HG03565 (cell line): ENCODE measurements around the gene PAN2.
"Not testable (repeated sequence)": the region's sequence is repeated elsewhere in the genome, so short reads cannot be mapped to it uniquely, and the experiment has no call there.

Source experiments
- ATAC-seq: cut with Tn5 transposase; IDR thresholded peaks from one replicate; pipeline ENCODE4 v1.9.1; 2021; ENCODE audit warnings: mild to moderate bottlenecking, moderate library complexity; ENCODE audit not compliant: unreplicated experiment

The PAN2 gene

DNA sequence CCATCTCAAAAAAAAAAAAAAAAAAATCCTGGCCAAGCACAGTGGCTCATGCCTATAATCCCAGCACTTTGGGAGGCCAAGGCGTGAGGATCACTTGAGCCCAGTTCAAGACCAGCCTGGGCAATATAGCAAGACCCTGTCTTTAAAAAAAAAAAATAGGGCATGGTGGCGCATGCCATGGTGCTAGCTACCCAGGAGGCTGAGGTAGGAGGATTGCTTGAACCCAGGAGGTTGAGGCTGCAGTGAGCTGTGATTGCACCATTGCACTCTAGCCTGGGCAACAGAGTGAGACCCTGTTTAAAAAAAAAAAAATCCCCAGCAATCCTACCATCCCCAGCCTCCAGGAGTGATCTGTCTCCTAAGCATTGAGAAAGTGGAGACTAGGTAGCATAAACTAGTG lies 8.5 kb upstream of the PAN2 start:
- ATAC-seq: not testable (repeated sequence)

DNA sequence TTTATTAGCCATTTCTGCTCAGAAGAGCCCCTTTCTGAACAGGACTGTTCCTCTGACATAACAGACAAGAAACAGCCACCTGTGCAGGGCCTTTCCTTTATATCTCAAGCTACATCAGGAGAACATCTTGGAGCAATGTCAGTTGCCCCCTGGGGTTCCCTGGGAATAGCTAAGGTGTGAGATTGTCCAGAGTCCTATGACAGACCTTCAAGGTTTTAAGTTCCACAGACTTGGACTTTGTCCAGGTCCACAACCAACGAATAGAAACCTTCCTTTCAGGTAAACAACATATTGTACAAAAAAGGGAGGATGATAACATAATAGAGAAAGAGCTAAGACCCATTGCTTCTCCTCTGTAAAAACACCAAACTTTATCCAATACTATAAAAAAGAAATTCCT lies 7.8 kb upstream of the PAN2 start:
- ATAC-seq: no peak

DNA sequence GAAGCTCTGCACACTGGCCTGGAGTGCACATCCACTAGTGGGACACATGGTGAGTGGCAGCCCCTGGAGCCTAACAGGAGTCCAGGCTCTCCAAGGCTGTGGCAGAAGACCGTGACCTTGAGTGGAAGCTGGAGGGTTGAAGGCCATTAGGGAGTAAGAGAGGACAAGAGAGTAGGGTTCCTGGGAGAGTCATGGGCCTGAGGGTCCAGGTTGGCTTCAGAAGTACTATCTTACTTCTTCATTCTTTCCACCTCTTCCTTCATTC lies 5.3 kb upstream of the PAN2 start:
- ATAC-seq: no peak

DNA sequence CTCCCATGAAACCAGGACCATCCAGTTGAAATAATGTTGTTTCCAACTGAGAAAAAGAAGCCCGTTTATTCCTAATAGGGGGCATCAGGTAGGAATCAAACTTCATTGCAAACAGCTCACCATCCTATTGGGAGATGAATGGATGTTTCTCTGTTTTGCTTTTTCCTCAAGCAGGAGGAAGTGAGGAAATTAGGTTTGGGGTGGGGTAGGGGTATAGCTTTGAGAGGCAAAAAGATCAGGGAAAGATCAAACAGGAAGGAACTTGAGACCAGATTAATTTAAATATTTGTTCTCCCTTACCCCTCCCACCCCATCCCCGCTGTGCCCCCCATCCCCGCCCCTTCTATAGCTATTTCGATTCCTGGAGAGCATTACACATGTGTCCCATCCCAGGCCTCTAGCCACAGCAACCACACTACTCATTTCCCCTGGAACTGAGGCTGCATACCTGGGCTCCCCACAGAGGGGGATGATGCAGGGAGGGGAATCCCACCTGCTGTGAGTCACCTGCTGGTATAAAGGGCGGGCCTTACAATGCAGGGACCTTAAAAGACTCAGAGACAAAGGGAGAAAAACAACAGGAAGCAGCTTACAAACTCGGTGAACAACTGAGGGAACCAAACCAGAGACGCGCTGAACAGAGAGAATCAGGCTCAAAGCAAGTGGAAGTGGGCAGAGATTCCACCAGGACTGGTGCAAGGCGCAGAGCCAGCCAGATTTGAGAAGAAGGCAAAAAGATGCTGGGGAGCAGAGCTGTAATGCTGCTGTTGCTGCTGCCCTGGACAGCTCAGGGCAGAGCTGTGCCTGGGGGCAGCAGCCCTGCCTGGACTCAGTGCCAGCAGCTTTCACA lies 4.7 kb upstream of the PAN2 start, which contains the start of gene IL23A:
IL23A (plus strand) TSS at position 577 of the 850 bp plus-strand sequence; CDS start at position 738, 161 bp downstream.
- ATAC-seq: no peak

DNA sequence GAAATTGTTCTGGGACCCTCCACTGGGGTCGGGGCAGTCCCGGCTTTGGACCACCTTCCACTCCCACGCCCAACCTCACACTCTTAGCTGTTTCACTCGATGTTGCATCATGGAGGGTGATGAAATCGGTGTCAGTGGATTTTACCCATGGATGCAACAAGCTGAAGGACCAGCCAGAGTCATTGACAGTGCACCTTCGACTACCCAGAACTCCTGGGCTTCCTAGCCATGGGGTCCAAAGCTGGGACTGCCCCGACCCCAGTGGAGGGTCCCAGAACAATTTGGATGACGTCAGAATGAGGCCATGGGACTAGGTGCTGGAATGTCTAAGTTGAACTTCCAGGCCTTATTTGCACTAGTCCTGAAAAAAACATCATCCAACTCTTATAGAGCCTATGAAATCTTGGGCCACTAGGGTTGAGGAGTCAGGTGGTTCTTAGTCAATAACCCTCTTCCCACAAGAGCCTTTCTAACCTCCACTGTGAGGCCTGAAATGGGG lies 4.0 kb upstream of the PAN2 start:
- no peak for ATAC-seq

DNA sequence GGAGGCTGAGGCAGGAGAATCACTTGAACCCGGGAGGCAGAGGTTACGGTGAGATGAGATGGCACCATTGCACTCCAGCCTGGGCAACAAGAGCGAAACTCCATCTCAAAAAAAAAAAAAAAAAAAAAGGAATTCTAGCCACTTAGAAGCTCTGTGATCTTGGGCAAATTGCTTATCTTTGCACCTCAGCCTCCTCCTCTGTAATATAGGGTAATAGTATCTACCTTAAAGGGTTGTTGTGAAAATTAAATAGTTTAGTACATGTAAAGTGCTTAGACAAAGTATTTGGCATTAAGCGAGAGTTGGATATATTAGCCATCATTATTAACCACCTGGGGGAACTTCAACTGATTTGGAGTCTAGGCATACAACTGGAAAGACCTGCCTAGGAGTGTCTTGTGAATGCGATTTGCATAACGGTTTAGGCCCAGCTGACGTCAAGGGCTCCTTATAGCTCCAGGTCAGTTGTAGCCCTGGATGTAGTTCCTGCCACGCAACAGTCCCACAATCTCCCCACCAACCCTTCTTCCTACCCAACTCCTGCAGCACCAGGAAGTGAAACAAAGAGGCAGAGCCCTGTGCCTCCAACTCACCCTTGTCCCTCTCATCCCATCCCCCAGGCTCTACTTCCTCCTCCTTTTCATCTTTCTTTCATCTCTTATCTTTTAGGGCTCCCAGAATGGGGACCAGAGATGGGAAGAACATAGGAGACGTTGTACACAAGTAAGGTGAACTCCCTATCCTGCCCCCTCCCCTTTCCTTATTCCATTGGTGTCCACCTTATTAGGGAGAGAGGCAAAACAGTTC lies 2.8 kb upstream of the PAN2 start:
- ATAC-seq: no peak

DNA sequence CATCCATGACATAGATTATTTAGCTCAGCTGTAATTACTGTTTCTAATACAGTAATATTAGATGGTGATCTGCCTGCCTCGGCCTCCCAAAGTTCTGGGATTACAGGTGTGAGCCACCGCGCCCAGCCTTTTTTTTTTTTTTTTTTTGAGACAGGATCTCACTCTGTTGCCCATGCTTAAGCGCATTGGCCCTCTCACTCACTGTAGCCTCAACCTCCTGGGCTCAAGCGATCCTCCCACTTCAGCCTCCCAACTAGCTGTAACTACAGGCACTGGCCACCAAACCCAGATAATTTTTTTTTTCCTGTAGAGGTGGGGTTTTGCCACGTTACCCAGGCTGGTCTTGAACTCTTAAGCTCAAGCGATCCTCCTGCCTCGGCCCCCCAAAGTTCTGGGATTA lies 1.7 kb upstream of the PAN2 start:
- not testable (repeated sequence) for ATAC-seq

DNA sequence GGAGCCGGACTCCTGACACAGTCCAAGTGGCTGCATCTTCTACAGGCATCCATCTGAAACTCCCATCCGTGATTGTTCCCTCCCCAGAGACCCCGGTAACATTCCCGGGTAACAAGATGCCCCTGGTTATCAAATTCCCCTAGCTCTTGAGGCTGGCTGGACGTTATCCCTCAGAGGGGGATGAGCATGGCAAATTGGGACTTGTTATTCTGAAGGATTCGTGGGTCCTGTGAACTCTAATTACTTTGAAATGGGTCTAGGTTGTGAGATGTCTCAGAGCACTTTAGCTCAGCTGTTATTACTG lies 642 bp upstream of the PAN2 start:
- no peak for ATAC-seq

DNA sequence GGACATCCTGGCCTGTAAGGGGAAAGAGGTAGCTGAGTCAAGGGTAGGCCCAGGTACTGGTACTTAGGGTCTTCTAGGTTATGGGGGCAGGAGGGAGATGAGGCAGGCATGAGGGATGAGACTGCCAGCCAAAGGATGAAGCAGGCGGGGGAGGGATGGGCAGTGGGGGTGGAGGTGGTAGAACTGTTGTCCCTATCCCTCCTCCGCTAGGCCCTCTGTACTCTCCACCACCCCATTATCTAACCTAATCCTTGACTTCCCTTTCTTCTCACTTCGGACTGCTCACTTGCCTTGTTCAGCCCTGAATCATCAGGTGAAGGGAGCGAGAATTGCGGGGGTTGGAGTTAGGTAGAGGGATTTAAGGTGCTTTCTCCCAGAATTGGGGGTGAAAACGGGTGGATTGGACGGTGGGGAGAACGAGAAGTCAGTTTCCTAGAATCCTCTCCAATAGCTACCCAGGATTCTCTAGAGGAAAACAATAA lies 562 bp downstream of the PAN2 start:
- ATAC-seq: no peak

DNA sequence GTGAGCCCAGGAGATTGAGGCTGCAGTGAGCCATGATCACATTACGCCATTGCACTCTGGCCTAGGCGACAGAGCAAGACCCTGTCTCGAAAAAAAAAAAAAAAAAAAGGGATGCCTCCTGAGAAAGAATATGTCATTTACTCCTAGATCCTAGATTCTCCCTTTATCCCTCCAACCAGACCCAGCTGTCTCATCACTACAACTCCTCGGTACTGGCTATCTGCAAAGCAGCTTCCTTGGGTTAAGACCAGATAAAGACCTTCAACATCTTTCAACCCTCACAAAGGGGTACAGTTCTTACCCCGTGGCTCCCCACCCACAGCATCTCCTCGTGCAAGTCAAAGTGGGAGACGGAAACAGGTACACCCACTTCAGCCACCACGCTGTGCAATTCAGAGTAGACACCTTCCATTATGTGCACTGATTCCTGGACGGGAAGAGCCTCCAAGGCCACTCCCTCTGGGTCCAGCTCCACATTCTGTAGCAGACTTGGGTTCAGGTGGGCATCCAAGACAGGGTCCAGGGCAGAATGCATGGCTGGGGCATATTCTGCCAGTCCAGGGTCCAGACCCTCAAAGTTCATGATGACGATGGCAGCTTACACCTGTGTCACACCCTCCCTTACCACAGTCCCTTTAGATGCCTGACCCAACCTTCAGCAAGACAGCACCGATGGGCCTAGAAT lies 1.1 kb downstream of the PAN2 start:
- no peak for ATAC-seq

DNA sequence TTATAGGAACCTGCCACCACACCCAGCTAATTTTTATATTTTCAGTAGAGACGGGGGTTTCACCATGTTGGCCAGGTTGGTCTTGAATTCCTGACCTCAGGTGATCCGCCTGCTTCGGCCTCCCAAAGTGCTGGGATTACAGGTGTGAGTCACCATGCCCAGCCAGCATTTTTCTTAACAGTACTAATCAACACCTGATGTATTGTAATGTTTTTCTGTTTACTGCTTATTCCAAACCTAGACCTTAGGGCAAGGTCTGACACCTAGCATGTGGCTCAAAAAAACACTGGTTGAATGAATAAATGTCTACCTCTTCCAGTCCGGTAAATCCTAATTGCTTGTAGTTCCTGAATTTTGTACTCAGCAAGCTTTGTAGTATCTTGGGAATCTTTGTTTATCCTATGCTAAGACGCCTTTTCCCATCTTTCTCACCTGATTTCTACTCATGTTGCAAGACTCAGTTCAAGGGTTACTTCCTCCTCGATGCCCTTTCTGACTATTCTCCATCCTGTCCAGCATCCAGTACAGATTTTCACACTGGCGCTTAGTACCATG lies 2.8 kb downstream of the PAN2 start:
- ATAC-seq: no peak

DNA sequence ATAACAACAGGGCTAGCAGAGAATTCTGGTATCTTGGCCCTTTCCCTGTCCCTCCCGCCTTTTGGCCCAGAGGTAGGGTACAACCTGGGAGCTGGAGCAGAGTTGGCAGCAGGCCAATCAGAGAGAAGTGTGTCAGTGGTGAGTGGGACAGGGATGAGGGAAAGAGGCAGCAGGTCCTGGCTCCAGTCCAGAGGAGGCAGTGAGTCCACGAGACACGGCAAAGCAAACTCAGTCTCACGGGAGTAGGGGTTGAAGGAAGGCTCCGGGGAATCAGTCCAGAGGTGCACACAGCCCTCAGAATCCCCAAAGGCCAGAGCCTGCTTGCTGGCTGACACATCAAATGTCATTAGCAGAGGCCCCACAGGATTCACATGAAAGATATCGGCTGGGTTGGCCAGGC lies 7.3 kb downstream of the PAN2 start:
- ATAC-seq: no peak

DNA sequence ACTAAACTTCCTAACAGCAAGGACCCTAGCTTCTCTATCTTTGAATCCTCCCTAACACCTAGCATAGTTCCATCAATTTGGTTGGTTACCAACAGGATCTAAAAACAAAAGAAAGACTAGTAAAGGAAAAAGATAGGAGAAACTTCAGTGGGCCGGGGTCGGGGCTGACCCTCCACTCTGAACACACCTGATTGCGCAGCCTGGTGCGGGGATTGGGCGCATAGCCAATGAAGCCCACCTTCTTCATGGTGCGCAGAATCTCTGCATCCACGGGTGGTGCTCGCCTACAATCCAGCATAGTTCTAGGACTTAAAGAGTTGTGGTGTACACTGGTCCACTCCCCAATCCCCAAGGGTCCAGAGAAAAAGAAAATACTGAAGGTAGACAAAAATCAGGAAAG lies 7.7 kb downstream of the PAN2 start:
- no peak for ATAC-seq

DNA sequence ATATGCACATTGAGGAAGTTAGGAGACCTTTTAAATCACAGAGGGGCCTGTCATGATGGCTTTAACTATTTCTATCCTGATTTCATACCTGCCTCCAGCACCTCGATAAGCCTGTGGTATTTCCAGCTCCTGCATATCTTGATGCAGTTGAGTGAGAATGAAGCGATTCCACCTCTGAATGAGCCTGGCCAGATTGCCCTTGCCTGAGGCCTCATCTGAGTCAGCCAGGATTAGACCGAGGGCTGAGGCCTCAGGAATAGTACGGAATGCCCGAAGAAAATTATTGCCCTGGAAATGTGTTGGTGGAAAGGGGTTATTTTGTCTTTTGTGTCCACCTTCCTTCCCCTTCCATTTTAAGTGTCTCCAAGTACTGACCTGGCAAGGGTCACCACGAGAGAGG lies 9.6 kb downstream of the PAN2 start:
- ATAC-seq: no peak

DNA sequence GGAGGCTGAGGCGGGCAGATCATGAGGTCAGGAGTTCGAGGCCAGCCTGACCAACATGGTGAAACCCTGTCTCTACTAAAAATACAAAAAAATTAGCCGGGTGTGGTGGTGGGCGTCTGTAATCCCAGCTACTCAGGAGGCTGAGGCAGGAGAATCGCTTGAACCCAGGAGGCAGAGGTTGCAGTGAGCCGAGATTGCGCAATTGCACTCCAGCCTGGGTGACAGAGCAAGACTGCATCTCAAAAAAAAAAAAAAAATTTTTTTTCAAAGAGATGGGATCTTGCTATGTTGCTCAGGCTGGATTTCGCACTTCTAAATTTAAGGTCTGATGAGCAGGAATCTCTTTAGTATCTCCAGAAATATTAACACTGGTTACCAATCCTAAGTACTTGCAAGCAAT lies 12.2 kb downstream of the PAN2 start:
- ATAC-seq: not testable (repeated sequence)

DNA sequence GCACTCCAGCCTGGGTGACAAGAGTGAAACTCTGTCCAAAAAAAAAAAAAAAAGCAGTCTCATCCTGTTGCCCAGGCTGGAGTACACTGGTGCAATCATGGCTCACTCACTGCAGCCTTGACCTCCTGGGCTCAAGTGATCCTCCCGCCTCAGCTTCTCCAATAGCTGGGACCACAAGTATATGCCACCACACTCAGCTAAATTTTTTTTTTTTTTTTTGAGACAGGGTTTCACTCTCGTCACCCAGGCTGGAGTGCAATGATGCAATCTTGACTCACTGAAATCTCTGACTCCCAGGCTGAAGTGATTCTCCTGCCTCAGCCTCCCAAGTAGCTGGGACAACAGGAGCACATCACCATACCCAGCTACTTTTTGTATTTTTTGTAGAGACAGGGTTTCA lies 12.8 kb downstream of the PAN2 start:
- no peak for ATAC-seq

DNA sequence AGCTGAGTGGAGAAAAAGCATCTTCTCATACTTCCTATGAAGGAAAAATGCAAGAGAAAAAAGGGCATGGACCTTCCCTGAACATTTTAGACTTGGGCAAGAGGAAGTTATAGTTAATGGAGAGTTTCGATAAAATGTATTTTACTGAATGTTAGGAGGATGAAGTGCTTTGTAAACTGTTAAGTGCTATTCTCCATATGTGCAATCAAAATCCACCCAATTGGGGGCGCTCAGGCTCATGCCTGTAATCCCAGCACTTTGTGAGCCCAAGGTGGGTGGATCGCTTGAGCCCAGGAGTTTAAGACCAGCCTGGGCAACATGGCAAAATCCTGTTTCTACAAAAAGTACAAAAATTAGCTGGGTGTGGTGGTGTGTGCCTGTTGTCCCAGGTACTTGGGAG lies 16.1 kb downstream of the PAN2 start:
- no peak for ATAC-seq

DNA sequence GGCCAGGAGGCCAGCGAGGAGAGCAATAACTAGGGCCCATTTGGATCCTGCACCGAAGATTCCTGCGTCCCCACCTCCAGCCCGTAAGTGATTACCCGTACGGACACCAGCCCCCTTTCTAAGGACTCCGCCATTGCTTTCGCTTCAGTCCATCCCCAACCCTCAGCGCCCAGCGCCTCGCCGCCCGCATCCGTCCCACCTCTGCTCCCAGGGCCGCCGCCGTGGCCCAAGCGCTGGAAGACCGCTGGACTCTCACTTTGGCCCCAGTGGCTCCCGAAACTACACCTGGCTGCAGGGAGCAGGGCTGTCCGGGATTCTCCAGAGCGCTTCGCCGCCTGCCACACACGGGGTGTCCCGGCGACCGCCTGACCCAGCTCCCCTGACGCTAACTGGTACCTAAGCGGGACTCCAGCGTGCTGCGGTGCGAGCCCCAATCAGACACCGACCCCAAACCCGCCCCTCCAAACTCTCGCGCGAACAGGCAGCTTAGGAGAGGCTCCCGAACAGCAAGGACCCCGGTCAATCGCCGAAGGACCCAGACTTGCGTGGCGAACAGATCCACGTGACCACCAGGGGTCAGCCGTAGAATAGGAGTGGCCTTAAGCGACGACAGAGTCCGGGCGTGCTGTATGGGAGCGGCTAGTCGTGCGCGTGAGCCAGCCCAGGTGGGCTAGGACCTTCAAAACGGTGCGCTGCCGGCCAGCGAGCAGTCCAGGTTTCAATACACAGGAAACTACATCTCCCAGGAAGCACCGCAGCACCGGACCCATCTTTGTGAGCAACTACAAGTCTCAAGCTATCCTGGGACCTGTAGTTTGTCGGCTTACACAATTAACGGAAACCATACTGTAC lies 18.0 kb downstream of the PAN2 start, which contains the start of gene CNPY2:
CNPY2 (minus strand) TSS at position 367 of the 852 bp plus-strand sequence. CDS start 771 bp downstream, outside the sequence.
- ATAC-seq: peak; percentile 84

DNA sequence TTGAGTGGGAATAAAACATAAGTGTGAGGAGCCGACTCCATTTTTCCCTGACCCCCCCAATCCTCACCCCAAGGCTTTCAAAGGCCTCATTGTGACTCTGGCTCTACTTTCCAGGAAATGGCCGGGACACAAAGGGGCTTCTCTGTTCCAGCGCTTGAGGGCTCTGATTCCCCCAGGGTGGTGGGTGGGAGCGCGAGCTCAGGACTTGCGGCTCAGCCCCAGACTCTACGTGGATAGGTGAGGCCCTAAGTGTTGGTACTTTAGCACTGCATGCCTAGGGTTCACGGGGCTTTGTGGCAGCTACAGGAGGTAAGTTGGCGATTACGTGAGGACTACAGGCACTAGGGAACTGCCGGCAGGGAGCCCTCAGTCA lies 18.6 kb downstream of the PAN2 start:
- ATAC-seq: no peak

DNA sequence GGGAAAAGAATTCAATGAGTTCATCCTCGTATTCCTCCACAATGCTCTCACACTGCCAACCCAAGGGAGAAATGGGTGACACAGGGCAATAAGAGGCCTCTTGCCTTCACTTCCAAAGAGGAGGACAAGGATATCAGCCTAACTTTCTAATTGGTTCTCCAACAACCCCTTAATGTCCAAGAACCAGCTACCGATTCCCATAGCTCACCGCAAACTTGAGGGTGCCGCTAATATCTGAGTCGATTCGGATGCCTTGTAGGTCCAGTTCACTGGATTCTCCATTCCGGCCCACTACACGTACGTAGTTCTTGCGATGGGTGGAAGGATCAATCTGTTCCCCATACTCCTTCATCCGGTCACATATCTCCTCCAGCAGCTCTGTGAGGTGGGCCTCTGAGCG lies 22.8 kb downstream of the PAN2 start:
- no peak for ATAC-seq
